WERI-Rb-1 (cell line): Measurements from ENCODE around the gene FMO4.
"Not testable (repeated sequence)": the region's sequence is repeated elsewhere in the genome, so short reads cannot be mapped to it uniquely, and the experiment has no call there.

Experiments
- DNase-seq: peaks from one replicate; pipeline ENCODE4 v3.0.0-alpha.2; 2020
- H3K27ac ChIP-seq: fragments of 250-450 bp; sonication (Bioruptor Pico); 2 replicates; pipeline ENCODE4 v1.5.1; 2020; ENCODE audit warnings: mild to moderate bottlenecking, moderate library complexity
- H3K27me3 ChIP-seq: fragments of 250-450 bp; sonication (Bioruptor Pico); 2 replicates; pipeline ENCODE4 v1.5.1; 2021; ENCODE audit warnings: mild to moderate bottlenecking, low read depth, moderate library complexity; ENCODE audit not compliant: insufficient read depth, severe bottlenecking
- H3K36me3 ChIP-seq: fragments of 250-450 bp; sonication (Bioruptor Pico); 2 replicates; pipeline ENCODE4 v1.5.1; 2020; ENCODE audit warnings: mild to moderate bottlenecking, moderate library complexity
- H3K4me3 ChIP-seq: 2 replicates; pipeline ENCODE4 v1.5.1; 2011; ENCODE audit warnings: low read depth, mild to moderate bottlenecking, control low read depth, low read length
- H3K9me3 ChIP-seq: fragments of 250-450 bp; sonication (Bioruptor Pico); 2 replicates; pipeline ENCODE4 v1.5.1; 2021; ENCODE audit warnings: mild to moderate bottlenecking, moderate library complexity; ENCODE audit not compliant: severe bottlenecking
- CTCF ChIP-seq: IDR thresholded peaks from 2 replicates; pipeline ENCODE4 v1.5.1; 2011; ENCODE audit warnings: low read depth, mild to moderate bottlenecking, control low read depth, inconsistent platforms, low read length

FMO4 gene

GRCh38 chr1:171334024-171334640, 20.1 kb downstream of the FMO4 start:
- Histone ChIP-seq H3K36me3 (no peaks in the 10 kb centered on the region), H3K27me3 (no peaks in the 10 kb centered on the region), H3K4me3 (no peak overlapping the region), H3K9me3 (no peaks in the 10 kb centered on the region), H3K27ac (no peak overlapping the region)
- DNase-seq: no peak
- TF ChIP-seq CTCF: no peak

GRCh38 chr1:171335964-171336363, 22.0 kb downstream of the FMO4 start:
- H3K27ac ChIP-seq: no peak overlapping the region
- H3K9me3 ChIP-seq: no peaks in the 10 kb centered on the region
- no peaks in the 10 kb centered on the region for H3K36me3 ChIP-seq
- no peak for DNase-seq
- H3K27me3 ChIP-seq: no peaks in the 10 kb centered on the region
- no peak for TF ChIP-seq CTCF
- H3K4me3 ChIP-seq: no peak overlapping the region

- not testable (repeated sequence) for H3K36me3 ChIP-seq, H3K27me3 ChIP-seq, DNase-seq, H3K27ac ChIP-seq, H3K9me3 ChIP-seq, H3K4me3 ChIP-seq
These were observed 25.4 kb downstream of the FMO4 start for GRCh38 chr1:171339345-171339744.

- H3K27ac ChIP-seq: no peak overlapping the region
- DNase-seq: no peak
- TF ChIP-seq CTCF: no peak
These were observed 29.9 kb downstream of the FMO4 start for GRCh38 chr1:171343727-171344472.

DNA sequence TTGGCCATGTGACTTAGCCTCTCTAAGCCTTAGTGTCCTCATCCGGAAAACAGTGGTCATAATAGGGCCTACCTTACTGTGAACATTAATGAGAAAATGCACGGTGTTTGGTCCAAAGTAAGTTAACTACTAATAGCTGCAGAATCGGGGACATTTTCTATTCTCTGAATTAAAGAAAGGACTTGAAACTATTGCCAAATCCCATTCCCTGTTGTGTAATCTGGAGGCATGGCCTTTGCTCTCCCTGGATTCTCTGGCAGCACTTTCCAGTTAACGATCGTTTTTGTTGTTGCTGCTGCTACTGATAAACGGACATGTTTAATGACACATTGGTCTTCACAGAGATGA, 30.5 kb downstream of the FMO4 start:
- Histone ChIP-seq H3K36me3 (no peaks in the 10 kb centered on the region), H3K27ac (no peak overlapping the region), H3K4me3 (no peak overlapping the region), H3K9me3 (no peaks in the 10 kb centered on the region), H3K27me3 (no peaks in the 10 kb centered on the region)
- DNase-seq: no peak
- TF ChIP-seq CTCF: no peak

More at GRCh38 chr1:171343727-171344472, 29.9 kb downstream of the FMO4 start:
- no peak overlapping the region for H3K4me3 ChIP-seq
- H3K27me3 ChIP-seq: no peaks in the 10 kb centered on the region
- no peaks in the 10 kb centered on the region for H3K9me3 ChIP-seq
- H3K36me3 ChIP-seq: no peaks in the 10 kb centered on the region

DNA sequence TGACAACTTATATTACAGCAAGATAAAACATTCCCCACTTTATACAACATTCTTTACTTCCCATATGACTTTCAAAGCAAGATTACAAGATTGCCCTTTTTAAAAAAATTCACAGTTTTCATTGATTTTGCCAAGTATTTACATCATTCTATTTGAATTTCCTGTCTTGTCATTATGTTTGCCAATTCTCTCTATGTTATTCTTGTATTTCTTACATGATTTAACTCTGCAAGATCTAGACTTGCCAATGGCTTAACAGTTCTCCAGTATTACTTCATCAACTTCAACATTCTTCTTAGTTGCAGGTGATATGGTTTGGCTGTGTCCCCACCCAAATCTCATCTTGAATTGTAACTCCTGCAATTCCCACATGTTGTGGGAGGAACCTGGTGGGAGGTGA, 31.6 kb downstream of the FMO4 start:
- no peak for DNase-seq
- H3K27me3 ChIP-seq: no peaks in the 10 kb centered on the region
- no peak for TF ChIP-seq CTCF
- no peaks in the 10 kb centered on the region for H3K36me3 ChIP-seq
- H3K9me3 ChIP-seq: no peaks in the 10 kb centered on the region
- H3K4me3 ChIP-seq: no peak overlapping the region
- H3K27ac ChIP-seq: no peak overlapping the region
